NCI-H774 (cell line): ENCODE data around the gene ZC2HC1B.

Experiments used
- DNase-seq: peaks from one replicate; lab custom pipeline; 2025; lab: John Stamatoyannopoulos, UW

ZC2HC1B gene

GRCh38 chr6:143961886-143962878 lies 97.9 kb downstream of the ZC2HC1B start:
- DNase-seq: no peak

DNA sequence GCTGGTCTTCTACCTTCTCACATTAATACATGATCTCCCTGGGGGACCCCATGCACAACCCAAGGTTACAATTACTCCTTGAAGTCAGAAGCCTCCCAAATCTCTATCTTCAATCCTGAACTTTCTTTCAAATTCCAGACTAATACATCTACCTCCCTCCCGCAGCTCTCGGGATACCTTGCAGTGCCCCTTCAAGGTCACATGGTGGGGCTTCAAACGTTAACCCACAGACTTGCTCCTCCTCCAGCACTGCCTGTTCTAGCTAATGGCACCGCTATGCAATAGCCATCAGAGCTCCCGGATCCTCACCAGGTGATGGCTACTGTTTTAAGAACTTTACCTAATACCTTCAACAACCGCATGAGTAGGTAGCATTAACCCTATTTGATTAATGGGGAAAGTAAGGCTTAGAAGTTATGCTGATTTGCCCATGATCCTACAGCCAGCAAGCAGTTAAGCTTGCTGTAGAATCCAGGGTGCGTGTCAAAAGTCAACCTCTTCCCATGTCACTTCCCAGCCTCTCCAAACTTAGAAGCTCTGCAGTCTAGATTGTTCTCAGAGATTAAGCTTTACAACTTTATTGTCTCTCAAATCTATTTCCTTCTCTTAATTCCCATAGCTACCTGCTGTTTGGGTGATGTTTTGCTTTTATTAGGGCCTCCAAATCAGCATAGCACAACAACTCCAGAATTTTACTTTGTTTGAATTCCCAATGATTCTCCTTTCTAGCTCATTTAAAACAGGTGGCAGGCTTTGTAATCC lies 99.1 kb downstream of the ZC2HC1B start:
- DNase-seq: no peak

DNA sequence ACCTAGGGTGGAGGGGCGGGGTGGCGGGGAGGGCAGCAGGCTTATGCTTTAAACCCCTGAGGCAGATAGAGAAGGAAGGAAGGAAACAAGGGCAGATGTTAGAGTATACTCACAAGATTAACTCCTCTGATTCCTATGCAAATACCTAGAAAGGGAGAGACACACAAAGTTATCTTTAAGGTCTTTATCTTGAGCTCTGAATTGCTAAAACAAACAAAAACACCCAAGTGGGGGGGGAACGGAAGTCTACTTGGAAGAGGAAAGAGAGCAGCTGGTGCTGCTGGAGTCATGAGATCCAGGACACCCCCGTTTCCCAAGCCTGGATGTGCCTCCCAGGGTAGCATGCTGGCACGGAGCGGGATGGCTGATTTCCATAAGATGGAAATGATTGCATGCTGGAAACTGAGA lies 100.4 kb downstream of the ZC2HC1B start:
- no peak for DNase-seq

- no peak for DNase-seq
Observed at GRCh38 chr6:143965503-143966171, 101.4 kb downstream of the ZC2HC1B start.

DNA sequence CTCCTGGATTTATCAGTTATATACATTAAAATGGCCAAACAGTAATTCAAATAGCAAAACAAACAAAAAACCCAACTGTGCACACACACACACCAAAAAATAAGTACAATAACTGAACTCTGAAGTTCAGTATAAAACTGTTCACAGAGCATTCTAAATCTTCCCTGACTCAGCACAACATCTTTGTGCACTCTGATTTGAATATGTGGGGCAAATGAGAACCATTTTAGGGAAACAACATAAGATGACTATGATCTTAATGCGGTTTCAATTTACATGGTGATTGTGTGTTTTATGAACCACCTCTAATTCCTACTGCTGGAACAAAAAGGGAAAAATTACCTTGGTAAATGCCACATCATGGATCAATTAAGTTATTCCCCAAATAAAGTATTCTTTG lies 102.0 kb downstream of the ZC2HC1B start:
- no peak for DNase-seq

- DNase-seq: no peak
Observed at GRCh38 chr6:143967706-143968376, 103.6 kb downstream of the ZC2HC1B start.

GRCh38 chr6:143969077-143969476 lies 104.8 kb downstream of the ZC2HC1B start:
- no peak for DNase-seq

DNA sequence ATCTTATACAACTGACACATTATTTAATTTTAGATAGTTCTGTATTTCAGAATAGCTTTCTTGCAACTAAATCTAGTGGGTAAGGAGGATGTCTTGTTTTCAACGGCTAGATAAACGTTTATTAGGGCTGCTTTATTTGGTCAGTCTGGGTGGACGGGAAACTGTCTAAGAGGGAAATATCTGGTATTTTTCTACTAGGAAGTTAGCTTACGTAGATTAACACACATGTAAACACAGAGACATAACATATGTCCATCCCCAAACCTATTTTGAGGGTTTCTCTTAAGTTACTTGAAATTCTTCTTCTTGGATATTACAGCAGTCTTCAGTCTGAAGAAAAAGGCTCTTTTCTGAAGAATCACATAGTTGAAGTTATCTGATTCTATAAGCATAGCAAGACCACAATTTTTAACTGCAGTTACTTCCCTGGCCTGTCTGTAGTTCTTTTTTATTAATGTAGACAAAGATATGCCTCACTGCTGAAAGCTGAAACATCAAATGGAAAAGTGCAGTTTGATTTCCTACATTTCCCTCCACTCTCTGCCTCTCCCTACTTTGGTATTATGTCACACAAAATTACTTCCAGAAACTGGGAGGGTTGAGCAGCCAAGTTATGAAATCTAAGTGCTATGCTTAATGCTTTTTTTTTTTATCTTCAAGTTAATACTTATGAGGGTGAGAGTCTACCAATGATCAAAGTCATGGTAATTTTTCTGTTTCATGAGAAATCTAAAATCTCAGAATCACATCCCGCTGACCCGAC lies 106.4 kb downstream of the ZC2HC1B start:
- no peak for DNase-seq

DNA sequence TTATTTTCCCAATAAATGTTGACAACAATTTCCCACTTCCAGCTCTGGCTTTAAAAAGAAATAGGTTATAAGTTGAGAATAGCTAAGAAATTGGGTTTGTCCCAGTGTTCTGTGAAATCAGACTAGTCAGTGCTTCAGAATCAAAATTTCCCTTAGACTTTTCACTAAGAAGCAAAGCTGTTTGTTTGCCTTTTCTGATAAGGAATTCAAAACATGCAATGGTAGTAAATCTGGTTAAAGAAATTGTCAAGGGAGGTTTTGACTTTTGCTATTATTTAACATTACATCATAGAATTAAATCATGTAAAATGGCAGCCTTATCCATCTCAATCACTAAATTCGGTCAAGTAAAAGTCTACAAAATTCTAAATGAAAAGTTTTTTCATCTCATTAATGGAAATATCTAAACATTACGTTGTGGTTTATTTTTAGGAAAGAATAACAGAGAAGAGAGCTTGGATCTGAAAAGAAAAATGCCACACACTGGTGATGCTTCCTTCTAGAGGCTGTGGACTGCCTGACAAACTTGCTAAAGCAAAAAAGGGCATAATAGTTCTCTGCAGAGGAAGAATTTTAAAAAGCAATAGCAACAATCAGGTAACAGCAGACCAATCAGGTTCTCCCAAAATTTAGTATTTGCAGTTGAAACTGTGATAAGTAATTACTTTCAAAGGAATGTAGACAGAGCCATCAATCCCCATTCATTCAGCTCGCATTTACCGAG lies 107.4 kb downstream of the ZC2HC1B start:
- DNase-seq: no peak

- DNase-seq: no peak
Observed at GRCh38 chr6:143973097-143973966, 109.1 kb downstream of the ZC2HC1B start.

- DNase-seq: no peak
Observed at GRCh38 chr6:143974089-143974488, 109.8 kb downstream of the ZC2HC1B start.

- DNase-seq: no peak
Observed at GRCh38 chr6:143976806-143977349, 112.6 kb downstream of the ZC2HC1B start.

DNA sequence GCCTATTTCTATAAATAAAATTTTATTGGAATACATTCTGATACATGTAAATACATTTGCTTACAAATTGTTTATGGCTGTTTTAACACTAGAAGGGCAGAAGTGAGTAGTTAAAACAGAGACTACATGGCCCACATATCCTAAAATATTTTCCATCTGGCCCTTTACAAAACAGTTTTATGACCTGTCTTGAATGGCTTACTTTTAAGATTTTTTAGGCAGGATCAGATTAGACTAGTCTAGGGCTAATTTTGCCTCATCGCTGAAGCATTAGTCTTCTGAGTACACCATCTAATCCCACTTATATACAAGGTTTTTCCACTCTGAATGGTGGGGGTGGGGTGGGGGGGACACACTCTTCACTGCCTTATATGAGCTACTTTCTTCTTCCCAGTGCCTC lies 116.6 kb downstream of the ZC2HC1B start:
- DNase-seq: no peak

DNA sequence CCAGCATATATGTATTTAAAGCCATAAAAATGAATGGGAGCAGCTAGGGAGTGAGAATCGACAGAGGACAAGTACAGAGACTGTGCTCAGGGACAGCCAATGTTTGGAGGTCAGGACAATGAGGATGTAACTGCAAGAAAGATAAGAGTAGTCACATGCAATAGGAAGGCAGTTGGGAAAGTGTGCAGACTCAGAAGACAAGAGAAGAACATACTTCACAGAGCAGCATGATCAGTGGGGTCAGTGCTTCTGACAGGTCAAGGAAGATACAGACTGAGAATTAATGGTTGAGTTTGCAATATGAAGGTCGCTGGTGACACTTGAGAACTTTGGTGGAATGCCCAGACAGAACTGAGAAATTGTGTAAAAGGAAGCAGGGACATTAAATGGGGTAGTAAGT lies 118.7 kb downstream of the ZC2HC1B start:
- no peak for DNase-seq

- DNase-seq: no peak
Observed at GRCh38 chr6:143984666-143985065, 120.4 kb downstream of the ZC2HC1B start.

DNA sequence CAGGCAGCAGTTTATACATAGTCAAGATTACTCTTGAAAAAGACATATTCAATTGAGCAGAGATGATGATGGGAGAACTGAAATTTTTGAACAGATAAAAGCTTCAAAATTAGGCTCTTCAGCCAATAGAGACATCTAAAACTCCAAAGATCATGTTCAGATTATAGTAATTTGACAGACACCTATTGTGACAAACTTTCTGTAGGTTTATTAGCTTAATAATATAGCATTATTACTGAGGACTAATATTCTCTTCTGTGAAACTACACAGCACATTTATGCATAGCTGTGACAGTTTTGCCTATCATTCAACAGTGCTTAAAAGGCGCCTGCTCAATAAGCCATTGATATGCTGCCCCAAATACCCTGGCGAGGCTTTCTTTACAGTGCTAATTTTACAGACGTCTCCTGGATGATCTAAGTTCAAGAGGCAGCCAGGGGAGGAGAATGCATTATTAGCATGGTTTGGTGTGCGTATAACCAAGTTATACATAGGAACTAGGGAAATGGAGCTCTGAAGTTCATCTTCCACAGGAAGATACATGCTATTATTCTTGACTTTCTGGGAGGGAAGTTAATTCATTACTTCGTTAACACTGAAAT lies 122.3 kb downstream of the ZC2HC1B start:
- DNase-seq: no peak
